ENCODE results near the gene SH3D19. TPM values are rescaled to one million over a fixed set of nuclear protein-coding genes. Genes with fewer than 3 reads are reported as not detected.

SH3D19 gene
- total RNA-seq, 4 donors from 2014 or later, result 35.1 to 113 (median 38.6) TPM

DNA sequence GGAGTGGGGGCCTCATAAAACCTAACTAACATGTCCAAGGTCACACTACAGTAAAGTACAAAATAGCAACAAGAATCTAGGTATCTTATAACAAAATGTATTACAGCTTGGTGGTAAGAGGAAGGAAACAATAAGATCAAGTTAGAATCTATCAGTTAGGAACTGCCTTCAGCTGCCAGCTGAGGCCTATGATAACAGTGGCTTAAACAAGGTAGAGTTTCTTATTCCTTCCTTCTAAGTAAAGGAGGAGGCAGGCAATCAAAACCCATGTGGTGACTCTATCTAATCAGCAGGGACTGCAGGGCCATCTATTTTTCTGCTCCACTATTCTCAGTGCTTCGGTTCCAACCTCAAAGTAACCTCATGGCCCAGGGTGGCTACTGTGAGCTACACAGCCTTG is 10.9 kb downstream of the SH3D19 start:
- intact Hi-C loops (cut with DNase I), result no loop called here
- no peaks in the 10 kb centered on the region for H3K9me3 ChIP-seq
- H3K27me3 ChIP-seq, result no peaks in the 10 kb centered on the region
- peaks cover 0 to 41% (median 18%) of the 10 kb centered on the region in 3 donors for H3K4me1 ChIP-seq
- DNase-seq, result no peak
- no peaks in the 10 kb centered on the region for H3K36me3 ChIP-seq
- H3K27ac ChIP-seq, result peak overlapping the region in 1 of 4 donors; percentile 21
- no peak overlapping the region for H3K4me3 ChIP-seq
- TF ChIP-seq, protein P1, sequence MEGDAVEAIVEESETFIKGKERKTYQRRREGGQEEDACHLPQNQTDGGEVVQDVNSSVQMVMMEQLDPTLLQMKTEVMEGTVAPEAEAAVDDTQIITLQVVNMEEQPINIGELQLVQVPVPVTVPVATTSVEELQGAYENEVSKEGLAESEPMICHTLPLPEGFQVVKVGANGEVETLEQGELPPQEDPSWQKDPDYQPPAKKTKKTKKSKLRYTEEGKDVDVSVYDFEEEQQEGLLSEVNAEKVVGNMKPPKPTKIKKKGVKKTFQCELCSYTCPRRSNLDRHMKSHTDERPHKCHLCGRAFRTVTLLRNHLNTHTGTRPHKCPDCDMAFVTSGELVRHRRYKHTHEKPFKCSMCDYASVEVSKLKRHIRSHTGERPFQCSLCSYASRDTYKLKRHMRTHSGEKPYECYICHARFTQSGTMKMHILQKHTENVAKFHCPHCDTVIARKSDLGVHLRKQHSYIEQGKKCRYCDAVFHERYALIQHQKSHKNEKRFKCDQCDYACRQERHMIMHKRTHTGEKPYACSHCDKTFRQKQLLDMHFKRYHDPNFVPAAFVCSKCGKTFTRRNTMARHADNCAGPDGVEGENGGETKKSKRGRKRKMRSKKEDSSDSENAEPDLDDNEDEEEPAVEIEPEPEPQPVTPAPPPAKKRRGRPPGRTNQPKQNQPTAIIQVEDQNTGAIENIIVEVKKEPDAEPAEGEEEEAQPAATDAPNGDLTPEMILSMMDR (IDR thresholded peaks at IDR 0.05), result no peak
- TF ChIP-seq POLR2A (IDR thresholded peaks at IDR 0.05), result no peak
- 64 to 100% methylated on average over 1 of the region's 1 CpG for WGBS, 2 donors

DNA sequence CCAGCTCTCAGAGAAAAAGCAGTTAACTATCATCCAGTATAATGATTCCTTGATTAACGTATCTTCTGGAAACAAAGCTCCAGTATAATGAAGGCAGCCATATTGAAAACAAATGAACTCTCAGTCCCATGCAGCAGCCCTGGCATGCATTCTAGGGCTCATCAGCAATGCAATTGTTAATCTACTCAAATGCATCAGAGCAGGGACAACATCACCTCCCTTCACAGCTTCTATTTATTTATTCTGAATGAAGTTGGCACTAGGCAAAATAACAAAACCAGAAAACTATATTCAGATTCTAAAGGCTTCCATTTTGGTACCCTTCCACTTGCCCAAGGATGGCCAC is 11.4 kb downstream of the SH3D19 start:
- Histone ChIP-seq H3K27me3 (no peaks in the 10 kb centered on the region), H3K36me3 (peaks cover 0 to 1% (median 0%) of the 10 kb centered on the region in 3 donors), H3K4me3 (no peak overlapping the region), H3K9me3 (no peaks in the 10 kb centered on the region), H3K27ac (no peak overlapping the region), H3K4me1 (peaks cover 0 to 41% (median 18%) of the 10 kb centered on the region in 3 donors)
- WGBS, 2 donors, result 83 to 89% methylated on average over 1 of the region's 1 CpG
- TF ChIP-seq, protein P1 (IDR thresholded peaks at IDR 0.05), result no peak
- TF ChIP-seq POLR2A (IDR thresholded peaks at IDR 0.05), result no peak
- DNase-seq, result no peak
- intact Hi-C loops (cut with DNase I), result no loop called here

DNA sequence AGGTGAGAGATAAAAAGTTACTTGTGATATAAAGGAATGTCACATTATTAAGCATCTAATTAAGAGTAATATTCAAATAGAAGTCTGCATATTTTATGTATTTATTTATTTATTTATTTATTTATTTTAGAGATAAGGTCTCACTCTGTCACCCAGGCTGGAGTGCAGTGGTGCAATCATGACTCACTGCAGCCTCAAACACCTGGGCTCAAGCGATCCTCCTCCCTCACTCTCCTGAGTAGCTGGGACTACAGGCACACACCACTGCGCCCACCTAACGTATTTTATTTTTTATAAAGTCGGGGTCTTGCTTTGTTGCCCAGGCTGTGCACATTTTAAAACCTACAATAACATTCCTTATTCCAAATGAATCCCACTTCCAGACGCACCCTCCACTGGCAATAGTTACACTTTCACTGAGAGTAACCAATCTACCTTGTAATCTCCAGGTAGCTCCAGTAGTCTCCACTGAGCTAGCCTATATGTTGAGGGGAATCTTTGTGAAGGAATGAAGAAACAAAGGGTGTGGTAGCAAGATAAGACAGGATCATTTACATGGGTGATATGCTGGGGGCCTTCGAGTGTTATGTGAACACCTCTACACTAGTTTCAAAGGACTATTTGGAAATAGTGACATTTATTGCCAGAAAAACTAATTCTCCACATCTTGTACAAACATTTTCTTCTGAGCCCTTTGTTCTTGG is 11.9 kb downstream of the SH3D19 start:
- intact Hi-C loops (cut with DNase I), result no loop called here
- no peak for DNase-seq
- Histone ChIP-seq H3K36me3 (peaks cover 0 to 6% (median 0%) of the 10 kb centered on the region in 3 donors), H3K9me3 (no peaks in the 10 kb centered on the region), H3K4me3 (no peak overlapping the region), H3K4me1 (peaks cover 0 to 38% (median 18%) of the 10 kb centered on the region in 3 donors), H3K27me3 (no peaks in the 10 kb centered on the region), H3K27ac (no peak overlapping the region)
- 81 to 84% methylated on average over 6 of the region's 6 CpGs for WGBS, 2 donors
- TF ChIP-seq, protein P1 (IDR thresholded peaks at IDR 0.05), result no peak
- TF ChIP-seq POLR2A (IDR thresholded peaks at IDR 0.05), result no peak

DNA sequence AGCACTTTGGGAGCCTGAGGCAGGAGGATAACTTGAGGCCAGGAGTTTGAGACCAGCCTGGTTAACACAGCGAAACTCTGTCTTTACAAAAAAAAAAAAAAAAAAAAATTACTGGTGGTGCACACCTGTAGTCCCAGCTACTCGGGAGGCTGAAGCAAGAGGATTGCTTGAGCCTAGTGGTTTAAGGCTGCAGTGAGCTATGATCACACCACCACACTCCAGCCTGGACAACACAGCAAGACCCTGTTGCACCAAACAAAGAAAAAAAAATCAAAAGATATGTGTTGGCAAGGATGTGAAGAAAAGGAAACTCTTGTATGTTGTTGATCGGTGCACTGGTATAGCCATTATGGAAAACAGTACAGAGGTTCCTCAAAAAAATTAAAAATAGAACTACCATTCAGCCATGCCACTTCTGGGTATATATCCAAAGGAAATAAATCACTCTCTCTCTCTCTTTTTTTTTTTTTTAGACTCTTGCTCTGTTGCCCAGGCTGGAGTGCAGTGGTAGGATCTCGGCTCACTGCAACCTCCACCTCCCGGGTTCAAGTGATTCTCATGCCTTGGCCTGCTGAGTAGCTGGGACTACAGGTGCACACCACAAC is 15.2 kb downstream of the SH3D19 start:
- TF ChIP-seq POLR2A (IDR thresholded peaks at IDR 0.05), result no peak
- TF ChIP-seq, protein P1 (IDR thresholded peaks at IDR 0.05), result no peak
- Histone ChIP-seq H3K27ac (no peak overlapping the region), H3K4me3 (no peak overlapping the region), H3K36me3 (peaks cover 0 to 11% (median 0%) of the 10 kb centered on the region in 3 donors), H3K9me3 (no peaks in the 10 kb centered on the region), H3K4me1 (peaks cover 0 to 12% (median 9%) of the 10 kb centered on the region in 3 donors), H3K27me3 (no peaks in the 10 kb centered on the region)
- no peak for DNase-seq
- WGBS, 2 donors, result 94 to 95% methylated on average over 5 of the region's 5 CpGs
- intact Hi-C loops (cut with DNase I), result no loop called here

DNA sequence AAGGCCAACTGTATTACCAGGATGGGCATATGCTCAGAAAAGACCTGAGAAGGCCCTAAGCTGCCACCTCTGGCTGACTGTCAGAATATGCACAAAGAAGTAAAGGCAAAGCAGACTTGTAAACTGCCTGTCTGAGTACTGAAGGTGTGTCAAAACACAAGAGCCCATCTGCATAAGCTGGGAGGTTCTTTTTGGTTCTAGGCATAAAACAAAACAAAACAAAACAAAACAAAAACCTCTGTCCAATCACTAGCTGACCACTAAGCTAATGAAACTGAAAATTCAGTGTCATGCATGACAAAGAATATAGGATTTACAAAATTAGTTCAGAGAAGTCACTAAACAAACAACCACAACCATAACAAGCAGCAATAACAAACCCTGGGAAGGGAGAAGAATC is 20.6 kb downstream of the SH3D19 start:
- no peaks in the 10 kb centered on the region for H3K27me3 ChIP-seq
- no peak overlapping the region for H3K4me3 ChIP-seq
- peaks cover 0 to 11% (median 0%) of the 10 kb centered on the region in 3 donors for H3K36me3 ChIP-seq
- intact Hi-C loops (cut with DNase I), result no loop called here
- no peak overlapping the region for H3K27ac ChIP-seq
- TF ChIP-seq POLR2A (IDR thresholded peaks at IDR 0.05), result no peak
- TF ChIP-seq, protein P1 (IDR thresholded peaks at IDR 0.05), result no peak
- no peak for DNase-seq
- no peaks in the 10 kb centered on the region for H3K9me3 ChIP-seq
- H3K4me1 ChIP-seq, result peaks cover 0 to 26% (median 4%) of the 10 kb centered on the region in 3 donors

All from esophagus squamous epithelium (tissue), 5 donors.